SIG-M5 treated with dmso at 0.1 percent for 504 hours (cell line): ENCODE results near the gene ACOX1.
A peak's percentile ranks its signal among the peaks of the same experiment; 100 is the strongest.

ENCODE experiments used
- DNase-seq: peaks from one replicate; lab custom pipeline; 2025; ENCODE audit not compliant: unreplicated experiment; lab: John Stamatoyannopoulos, UW

ACOX1 gene

DNA sequence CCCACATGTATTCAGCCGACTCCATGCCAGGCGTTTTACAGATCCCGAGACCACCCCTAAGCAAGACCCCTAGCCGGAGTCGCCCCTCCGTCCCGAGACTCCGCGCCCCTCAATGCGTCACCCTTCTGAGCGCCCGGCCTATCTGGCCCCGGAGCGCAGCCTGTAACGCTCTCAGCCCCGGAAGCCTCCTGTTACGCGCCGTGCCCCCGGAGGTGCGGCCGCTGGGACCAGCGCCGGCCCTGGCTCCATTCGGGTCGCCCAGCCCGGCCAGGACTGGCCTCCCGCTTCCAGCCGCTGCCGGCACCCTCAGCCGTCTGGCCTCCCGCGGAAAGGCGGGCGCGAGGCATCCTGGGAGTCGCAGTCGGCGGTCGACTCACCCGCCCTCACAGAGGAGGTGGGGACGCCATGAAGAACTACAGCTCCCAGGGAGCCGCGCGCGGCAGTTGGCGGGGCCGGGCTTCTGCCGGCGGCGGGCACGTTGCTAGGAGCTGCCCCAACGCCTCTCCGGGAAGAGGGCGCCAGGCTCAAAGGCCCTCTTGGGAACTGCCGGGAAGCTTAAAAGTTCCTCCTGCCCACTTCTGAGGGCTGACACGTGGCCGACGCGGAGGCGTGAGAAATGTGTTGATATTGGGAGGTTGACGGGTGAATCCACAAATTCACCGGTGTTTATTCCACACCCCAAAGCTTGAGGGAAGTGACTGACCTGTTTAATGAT, 38.1 kb downstream of the ACOX1 start, which contains the start of gene FBF1:
Gene FBF1, minus strand, starts transcription at position 316 of the 715 bp plus-strand sequence. CDS start 2,893 bp downstream, outside the sequence.
- peak; percentile 93 for DNase-seq

DNA sequence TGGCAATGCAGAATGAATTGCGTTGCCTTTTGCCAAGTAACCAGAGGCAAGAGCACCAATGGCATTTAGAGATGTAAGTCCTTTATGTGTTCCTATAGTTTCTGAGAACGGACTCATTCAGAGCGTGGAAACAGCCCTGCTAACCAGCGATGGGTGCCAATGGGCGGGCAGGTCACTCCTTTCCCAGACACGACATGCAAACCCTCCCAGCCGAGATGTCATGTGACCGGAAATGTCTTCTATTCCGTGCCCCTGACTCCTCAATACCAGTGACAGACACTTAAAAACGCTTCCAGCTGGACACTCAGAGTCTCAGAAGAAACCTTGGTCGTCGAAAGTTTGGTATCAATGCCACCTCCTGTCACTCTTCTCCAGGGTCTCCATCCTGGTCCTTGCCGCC, 41.3 kb downstream of the ACOX1 start:
- DNase-seq: no peak

DNA sequence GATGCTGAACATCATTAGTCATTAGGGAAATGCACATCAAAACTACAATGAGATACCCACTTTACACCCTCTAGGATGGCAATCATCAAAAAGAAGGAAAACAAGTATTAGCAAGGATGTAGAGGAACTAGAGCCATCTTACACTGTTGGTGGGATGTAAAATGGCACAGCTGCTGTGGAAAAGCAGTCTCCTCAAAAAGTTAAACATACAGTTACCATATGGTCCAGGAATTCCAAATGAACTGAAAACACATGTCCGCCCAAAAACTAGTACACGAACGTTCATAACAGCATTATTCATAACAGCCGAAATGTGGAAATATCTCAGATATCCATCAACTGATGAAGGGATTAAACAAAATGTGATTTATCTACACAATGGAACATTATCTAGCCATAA, 45.2 kb downstream of the ACOX1 start:
- no peak for DNase-seq

- DNase-seq: no peak
Measured at GRCh38 chr17:75932852-75933251, 46.1 kb downstream of the ACOX1 start.

DNA sequence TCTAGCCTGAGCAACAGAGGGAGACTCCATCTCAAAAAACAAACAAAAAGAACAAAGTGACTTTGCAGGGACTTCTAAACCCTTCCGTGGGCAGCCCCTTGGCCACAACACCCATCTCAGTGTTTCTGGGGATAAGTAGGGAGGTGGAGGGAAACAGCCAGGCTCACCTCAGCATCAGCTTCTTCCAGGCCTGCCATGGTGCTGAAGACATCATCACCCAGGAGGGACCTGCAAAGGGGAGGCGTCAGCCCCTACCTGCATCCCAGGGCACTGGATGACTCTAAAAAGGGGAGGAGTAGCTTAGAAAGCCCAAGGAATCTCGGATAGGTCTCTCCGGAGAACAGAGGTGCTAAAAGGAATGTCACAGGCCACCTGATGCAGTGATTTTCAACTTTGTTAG, 47.9 kb downstream of the ACOX1 start:
- DNase-seq: no peak

DNA sequence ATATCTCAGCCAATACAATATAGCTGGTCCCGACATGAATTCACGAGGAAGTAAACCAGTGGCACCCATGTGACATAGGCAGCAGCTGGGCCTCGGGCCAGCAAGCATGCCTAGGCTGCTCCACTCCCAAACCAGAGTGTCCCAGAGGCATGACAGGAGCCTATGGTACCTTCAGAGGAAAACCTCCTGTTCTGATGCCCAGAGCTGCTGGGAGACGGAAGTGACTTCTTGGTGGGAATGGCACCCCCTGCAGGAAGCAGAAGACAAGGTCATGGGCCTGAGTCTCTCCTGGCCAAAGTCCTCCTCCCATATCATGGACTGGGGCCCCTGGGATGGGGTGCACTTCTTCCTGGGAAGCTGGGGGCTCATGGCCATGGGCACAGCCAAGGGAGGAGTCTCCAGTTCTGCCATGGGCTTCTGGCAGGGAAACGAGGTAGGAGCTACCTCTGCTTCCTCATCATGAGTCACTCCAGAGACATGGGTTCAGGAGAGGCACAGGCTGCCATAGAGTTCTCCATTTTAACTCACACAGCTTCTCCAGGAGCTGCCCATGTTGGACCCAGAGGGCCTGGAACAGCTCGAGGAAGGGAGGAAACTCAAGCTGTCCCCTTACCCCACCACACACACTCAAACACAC, 51.6 kb downstream of the ACOX1 start:
- DNase-seq: peak; percentile 33

DNA sequence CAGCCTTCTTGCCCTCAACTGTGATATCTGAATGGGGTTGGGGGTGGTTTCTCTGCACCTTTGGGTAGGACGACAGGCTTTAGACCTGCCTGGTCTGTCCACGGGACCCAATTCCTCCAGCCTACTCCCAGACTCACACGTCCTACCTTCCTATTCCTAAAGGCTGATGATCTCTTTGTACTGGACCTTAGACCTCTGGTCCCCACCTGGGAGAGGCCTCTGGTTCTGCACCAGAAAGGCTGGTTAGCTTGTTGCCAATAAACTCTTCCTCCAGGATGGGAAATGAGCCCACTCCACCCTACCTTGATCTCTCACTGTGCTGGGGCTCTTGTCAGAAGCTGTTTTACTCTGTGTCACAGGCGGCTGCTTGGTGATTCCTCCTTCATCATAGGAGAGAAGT, 52.5 kb downstream of the ACOX1 start:
- DNase-seq: no peak

- DNase-seq: no peak
Measured at GRCh38 chr17:75925912-75926311, 53.1 kb downstream of the ACOX1 start.

- DNase-seq: no peak
Measured at GRCh38 chr17:75925103-75925502, 53.9 kb downstream of the ACOX1 start.

DNA sequence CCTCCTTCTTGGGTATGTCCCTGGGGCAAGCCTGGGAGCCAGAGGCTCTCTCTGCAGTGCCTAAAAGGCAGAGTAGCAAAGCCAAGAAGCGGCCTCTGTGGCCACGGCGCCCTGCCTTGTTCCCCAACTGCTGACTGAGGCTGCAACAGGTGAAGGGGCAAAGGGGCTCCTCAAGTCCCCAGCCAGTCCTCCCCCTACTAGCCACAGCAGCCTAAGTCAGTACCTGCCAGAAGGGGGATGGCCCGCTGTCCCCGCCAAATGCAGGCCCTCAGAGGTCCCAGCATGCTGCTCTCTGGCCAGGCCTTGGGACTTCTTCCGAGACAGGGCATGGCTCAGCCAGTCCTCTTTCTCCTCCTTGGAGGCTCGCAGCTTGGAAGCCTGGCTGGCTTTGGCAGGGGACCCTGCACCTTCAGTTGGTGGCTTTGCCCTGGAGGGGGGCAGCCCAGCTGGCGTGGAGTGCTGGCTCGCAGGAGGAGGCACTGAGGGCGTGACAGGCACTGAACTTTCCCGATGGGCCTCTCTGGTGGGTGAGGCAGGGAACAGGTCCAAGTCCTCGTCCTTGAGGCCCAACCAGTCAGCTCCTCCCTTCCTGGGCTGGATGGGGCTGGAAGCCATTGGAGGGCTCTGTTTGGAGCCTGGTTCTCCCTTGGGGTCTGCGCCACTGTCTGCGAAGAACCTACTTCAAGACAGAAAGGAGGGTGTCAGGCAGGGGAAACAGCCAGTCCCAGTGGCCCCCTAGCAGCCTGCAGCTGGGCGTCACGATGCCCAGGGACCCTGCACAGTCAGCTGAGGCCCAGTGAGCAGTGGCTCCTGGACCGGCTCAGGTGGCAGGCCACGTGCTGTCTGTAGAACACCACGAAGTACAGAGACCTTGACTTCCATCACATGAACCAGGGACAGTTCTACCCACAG, 55.7 kb downstream of the ACOX1 start:
- no peak for DNase-seq

- DNase-seq: no peak
Measured at GRCh38 chr17:75922173-75922961, 56.6 kb downstream of the ACOX1 start.

DNA sequence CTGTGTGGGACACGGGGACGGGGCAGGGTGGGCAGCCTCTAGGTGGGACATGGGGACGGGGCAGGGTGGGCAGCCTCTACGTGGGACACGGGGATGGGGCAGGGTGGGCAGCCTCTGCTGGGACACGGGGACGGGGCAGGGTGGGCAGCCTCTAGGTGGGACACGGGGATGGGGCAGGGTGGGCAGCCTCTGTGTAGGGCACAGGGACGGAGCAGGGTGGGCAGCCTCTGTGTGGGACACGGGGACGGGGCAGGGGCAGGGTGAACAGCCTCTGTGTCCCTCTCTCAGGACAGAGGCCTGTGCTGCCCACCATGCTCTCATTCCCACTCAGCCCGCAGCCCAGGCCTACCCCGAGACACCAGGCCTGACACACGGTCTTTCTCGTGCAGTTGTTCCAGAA, 57.4 kb downstream of the ACOX1 start:
- no peak for DNase-seq

DNA sequence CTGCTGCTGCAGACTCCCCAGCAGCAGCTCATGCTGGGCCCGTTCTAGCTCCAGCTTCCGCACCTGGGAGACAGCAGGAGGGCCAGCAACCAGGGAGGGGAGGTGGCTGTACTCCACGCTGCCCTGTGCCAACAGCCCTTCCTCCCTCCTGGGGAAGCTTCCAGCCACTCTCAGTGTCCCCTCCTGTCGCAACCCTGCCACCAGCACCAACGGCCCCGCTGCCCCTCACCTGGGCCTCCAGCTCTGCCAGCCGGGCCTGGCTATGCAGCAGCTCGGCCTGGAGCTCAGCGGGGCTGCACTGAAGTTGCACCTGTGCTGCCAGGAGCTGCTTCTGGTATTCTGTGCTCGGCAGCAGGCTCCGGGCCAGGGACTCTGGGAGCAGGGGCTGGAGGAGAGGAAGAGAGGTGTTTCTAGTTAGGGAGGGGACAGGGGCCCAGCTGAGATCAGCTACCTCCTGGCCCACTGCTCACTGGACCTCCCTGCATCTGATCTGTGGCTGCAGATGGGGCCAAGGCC, 58.9 kb downstream of the ACOX1 start:
- DNase-seq: no peak

GRCh38 chr17:75919611-75920010, 59.4 kb downstream of the ACOX1 start:
- no peak for DNase-seq

DNA sequence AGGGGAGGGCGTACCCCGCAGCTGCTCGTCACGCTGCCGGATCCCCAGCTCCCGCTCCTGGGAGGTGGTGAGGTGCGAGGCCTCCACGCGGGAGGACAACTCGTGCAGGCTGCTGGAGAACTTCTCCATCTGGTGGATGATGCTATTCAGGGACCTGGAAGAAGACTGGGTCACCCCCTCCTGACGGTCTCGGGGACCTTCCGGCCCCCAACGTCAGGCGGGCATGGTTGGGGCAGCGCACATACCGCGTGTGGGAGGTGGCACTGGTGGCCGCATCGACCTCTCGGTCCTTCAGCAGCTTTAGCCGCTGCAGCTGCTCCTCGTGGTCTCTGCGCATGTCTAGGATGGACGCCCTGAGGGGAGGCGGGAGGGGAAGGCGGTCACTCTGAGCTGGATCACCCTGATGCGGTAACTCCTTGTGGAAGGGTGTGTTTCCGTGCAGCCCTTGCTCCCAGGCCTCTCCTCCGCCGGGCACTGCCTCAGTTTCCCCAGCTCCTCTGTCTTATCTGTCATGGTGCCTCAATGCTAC, 61.0 kb downstream of the ACOX1 start:
- DNase-seq: no peak

DNA sequence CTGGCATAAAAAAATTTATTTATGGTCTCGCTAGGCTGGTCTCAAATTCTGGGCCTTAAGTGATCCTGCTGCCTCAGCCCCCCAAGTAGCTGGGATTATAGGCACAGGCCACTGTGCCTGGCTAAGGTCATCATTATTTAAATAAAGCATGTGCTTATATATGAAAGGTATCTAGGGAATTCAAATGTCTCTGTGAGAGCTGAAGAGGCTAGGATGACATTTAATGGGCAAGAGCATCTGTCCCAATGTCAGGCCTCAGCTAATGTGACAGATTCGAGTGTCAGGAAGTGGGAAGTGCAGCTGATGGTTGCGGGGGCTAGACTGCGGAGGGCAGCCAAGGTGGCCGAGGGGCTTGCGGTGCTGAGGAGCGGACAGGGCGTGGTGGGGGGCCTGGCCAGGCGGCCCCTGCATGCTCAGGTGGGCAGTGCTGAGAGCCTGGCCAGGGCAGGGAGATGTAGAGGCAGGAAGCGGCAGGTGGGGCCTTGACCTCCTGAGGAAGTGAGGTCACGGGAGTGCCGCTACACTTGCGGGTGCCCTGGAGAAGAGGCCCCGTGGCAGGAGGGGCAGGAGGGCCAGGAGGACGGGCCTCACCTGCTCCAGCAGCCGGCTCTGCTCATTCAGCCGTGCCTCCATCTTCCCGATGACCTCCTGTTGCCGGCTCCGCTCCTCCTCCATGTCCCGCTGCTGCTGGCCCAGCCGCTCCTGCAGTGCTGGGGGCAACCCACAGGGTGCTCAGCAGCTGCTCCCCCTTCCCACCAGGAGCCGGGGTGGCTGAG, 61.6 kb downstream of the ACOX1 start:
- DNase-seq: no peak

DNA sequence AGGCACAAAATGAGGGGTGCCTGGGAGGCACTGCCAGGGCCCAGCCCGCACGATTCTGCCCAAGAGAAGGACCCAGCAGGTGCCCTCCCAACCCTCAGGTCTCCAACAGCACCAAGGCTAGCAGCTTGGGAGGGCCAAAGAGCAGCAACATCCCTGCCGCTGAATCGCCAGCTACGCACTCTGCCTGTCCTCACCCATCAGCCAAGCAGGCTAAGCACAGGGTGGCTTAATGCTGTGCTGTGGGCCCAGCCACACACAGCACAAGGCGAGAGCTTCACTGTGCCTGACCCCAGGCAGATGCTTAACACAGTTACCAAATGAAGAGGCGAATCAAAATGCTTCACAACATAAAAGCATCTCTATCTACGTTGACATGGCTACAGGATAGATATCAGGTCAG, 63.7 kb downstream of the ACOX1 start:
- no peak for DNase-seq

GRCh38 chr17:75914643-75915267, 64.2 kb downstream of the ACOX1 start:
- no peak for DNase-seq

- no peak for DNase-seq
Measured at GRCh38 chr17:75913537-75914210, 65.3 kb downstream of the ACOX1 start.
